SK-N-SH (cell line): ENCODE results near the gene CALB2. TPM values are rescaled to one million over a fixed set of nuclear protein-coding genes. Genes with fewer than 3 reads are reported as not detected.

ENCODE experiments used
- CTCF ChIA-PET: fragments of 300-600, 350-600 bp; formaldehyde crosslinking; extraction: SDS; loops from one replicate; lab custom pipeline; 2021; lab: Yijun Ruan, JAX
- POLR2A ChIA-PET: fragments of 350-600 bp; sonication (Branson Sonifier 250); formaldehyde crosslinking; extraction: SDS; loops from one replicate; lab custom pipeline; 2020; ENCODE audit warnings: antibody characterized with exemption, inconsistent platforms; lab: Yijun Ruan, JAX
- DNase-seq: peaks from one replicate; pipeline ENCODE4 v3.0.0; 2012
- H2AFZ ChIP-seq: fragments of 200-600 bp; sonication (generic); 2 replicates; pipeline ENCODE4 v1.8.1; 2016; ENCODE audit warnings: antibody characterized with exemption, mild to moderate bottlenecking, low read depth
- H3F3A ChIP-seq: fragments of 200-600 bp; sonication (generic); replicated peaks from 2 replicates; pipeline ENCODE3; 2016; ENCODE audit warnings: antibody characterized with exemption, mild to moderate bottlenecking; ENCODE audit not compliant: insufficient read depth
- H3K27ac ChIP-seq, 2 experiments: fragments of 200-500 bp in 1 of 2; fragments of 200-600 bp in 1 of 2; sonication (Bioruptor generic) in 1 of 2; sonication (generic), shearing (Covaris generic) in 1 of 2; 2 replicates each; pipeline versions ENCODE4 v1.5.1 to v1.6.1; 2014 to 2016; ENCODE audit warnings: low read depth in 2 of 2, inconsistent platforms in 1 of 2, low read length in 1 of 2, mild to moderate bottlenecking in 1 of 2, mixed read lengths in 1 of 2
- H3K27me3 ChIP-seq: fragments of 200-600 bp; sonication (generic), shearing (Covaris generic); 2 replicates; pipeline ENCODE4 v1.6.1; 2016; ENCODE audit warnings: mixed run types; ENCODE audit not compliant: insufficient read depth
- H3K36me3 ChIP-seq, 2 experiments: fragments of 200-500 bp in 1 of 2; fragments of 200-600 bp in 1 of 2; sonication (Bioruptor generic) in 1 of 2; sonication (generic) in 1 of 2; replicated peaks in 1 of 2; 2 replicates each; pipeline versions ENCODE3 to v1.5.1; 2014 to 2016; ENCODE audit warnings: low read length in 1 of 2, mild to moderate bottlenecking in 1 of 2; ENCODE audit not compliant: insufficient read depth in 2 of 2, control insufficient read depth in 1 of 2
- H3K4me1 ChIP-seq, 2 experiments: fragments of 200-500 bp in 1 of 2; fragments of 200-600 bp in 1 of 2; sonication (Bioruptor generic) in 1 of 2; sonication (generic), shearing (Covaris generic) in 1 of 2; 2 replicates each; pipeline versions ENCODE4 v1.5.1 to v1.6.1; 2014 to 2016; ENCODE audit warnings: low read depth in 1 of 2, low read length in 1 of 2, mixed run types in 1 of 2; ENCODE audit not compliant: insufficient read depth in 2 of 2, control insufficient read depth in 1 of 2
- H3K4me2 ChIP-seq: fragments of 200-600 bp; sonication (generic), shearing (Covaris generic); 2 replicates; pipeline ENCODE4 v1.6.1; 2017; ENCODE audit warnings: mixed run types
- H3K4me3 ChIP-seq, 2 experiments: fragments of 200-500 bp in 1 of 2; fragments of 200-600 bp in 1 of 2; sonication (Bioruptor generic) in 1 of 2; sonication (generic), shearing (Covaris generic) in 1 of 2; 2 replicates each; pipeline versions ENCODE4 v1.5.1 to v1.8.1; 2014 to 2016; ENCODE audit warnings: low read depth in 2 of 2, inconsistent platforms in 1 of 2, low read length in 1 of 2, mild to moderate bottlenecking in 1 of 2, mixed read lengths in 1 of 2, moderate library complexity in 1 of 2
- H3K79me2 ChIP-seq: fragments of 200-600 bp; sonication (generic); 2 replicates; pipeline ENCODE4 v1.8.1; 2017; ENCODE audit warnings: mild to moderate bottlenecking; ENCODE audit not compliant: insufficient read depth
- H3K9ac ChIP-seq: fragments of 200-600 bp; sonication (generic); 2 replicates; pipeline ENCODE4 v1.6.1; 2017; ENCODE audit warnings: mixed run types
- H3K9me2 ChIP-seq: fragments of 200-600 bp; sonication (generic); 2 replicates; pipeline ENCODE4 v1.6.1; 2017; ENCODE audit warnings: mixed run types
- H3K9me3 ChIP-seq: fragments of 200-600 bp; sonication (generic); 2 replicates; pipeline ENCODE4 v1.6.1; 2017; ENCODE audit warnings: mixed run types, mild to moderate bottlenecking, moderate library complexity
- H4K20me1 ChIP-seq: fragments of 200-600 bp; sonication (generic); 2 replicates; pipeline ENCODE4 v1.6.1; 2017; ENCODE audit warnings: mild to moderate bottlenecking, mixed run types; ENCODE audit not compliant: insufficient read depth
- ELF1 ChIP-seq: IDR thresholded peaks from 2 replicates; pipeline ENCODE4 v1.4.0; 2012
- EP300 ChIP-seq, 2 experiments: IDR thresholded peaks; 2 replicates each; pipeline versions ENCODE4 v1.4.0 to v1.6.1; 2012; ENCODE audit warnings: borderline replicate concordance in 1 of 2, low read depth in 1 of 2, low read length in 1 of 2
- FOSL2 ChIP-seq: IDR thresholded peaks from 2 replicates; pipeline ENCODE4 v1.4.0; 2012; ENCODE audit warnings: low read depth, mild to moderate bottlenecking, moderate library complexity, borderline replicate concordance
- GABPA ChIP-seq: IDR thresholded peaks from 2 replicates; pipeline ENCODE4 v1.4.0; 2012; ENCODE audit warnings: low read depth, mild to moderate bottlenecking
- GATA2 ChIP-seq: sonication (generic); formaldehyde crosslinking; IDR thresholded peaks from 2 replicates; pipeline ENCODE4 v1.5.0; 2020; ENCODE audit warnings: mild to moderate bottlenecking, missing genetic modification reagents
- JUND ChIP-seq: IDR thresholded peaks from 2 replicates; pipeline ENCODE4 v1.4.0; 2012
- MEF2A ChIP-seq: IDR thresholded peaks from 2 replicates; pipeline ENCODE4 v1.4.0; 2012; ENCODE audit warnings: low read depth, borderline replicate concordance
- NFIC ChIP-seq: IDR thresholded peaks from 2 replicates; pipeline ENCODE4 v1.4.0; 2012; ENCODE audit warnings: borderline replicate concordance
- NRF1 ChIP-seq: IDR thresholded peaks from 2 replicates; pipeline ENCODE4 v1.6.1; 2012; ENCODE audit warnings: low read depth, mild to moderate bottlenecking, low read length
- POLR2AphosphoS5 ChIP-seq: IDR thresholded peaks from 2 replicates; pipeline ENCODE4 v1.6.1; 2012; ENCODE audit warnings: low read depth, low read length
- RAD21 ChIP-seq: IDR thresholded peaks from 2 replicates; pipeline ENCODE4 v1.6.1; 2012; ENCODE audit warnings: mild to moderate bottlenecking, low read length
- RCOR1 ChIP-seq: fragments of 150-350 bp; IDR thresholded peaks from 2 replicates; pipeline ENCODE4 v1.6.1; 2017; ENCODE audit warnings: antibody characterized with exemption, low read length
- RXRA ChIP-seq: IDR thresholded peaks from 2 replicates; pipeline ENCODE4 v1.4.0; 2012; ENCODE audit warnings: low read depth, mild to moderate bottlenecking, borderline replicate concordance
- SMC3 ChIP-seq: IDR thresholded peaks from 2 replicates; pipeline ENCODE4 v1.6.1; 2012; ENCODE audit warnings: low read depth, low read length, improper control_type of control experiment
- TCF12 ChIP-seq: IDR thresholded peaks from 2 replicates; pipeline ENCODE4 v1.4.0; 2012
- USF1 ChIP-seq: IDR thresholded peaks from 2 replicates; pipeline ENCODE4 v1.4.0; 2012; ENCODE audit warnings: low read depth, borderline replicate concordance
- YY1 ChIP-seq: IDR thresholded peaks from 2 replicates; pipeline ENCODE4 v1.4.0; 2012; ENCODE audit warnings: low read depth, mild to moderate bottlenecking
- ZBTB33 ChIP-seq: IDR thresholded peaks from 2 replicates; pipeline ENCODE4 v1.4.0; 2012; ENCODE audit warnings: low read depth, borderline replicate concordance
- WGBS: methylation state at CpG from one replicate; pipeline ENCODE4 v1.1.6; 2017; ENCODE audit warnings: low lambda C conversion rate; 5-methylcytosine and 5-hydroxymethylcytosine counted together
- polyA plus RNA-seq, 3 experiments: library from polyadenylated mRNA; depleted of rRNA; stranded (reverse); fragments of >200 nt; gene quantifications; 2 replicates each; pipeline ENCODE4 v1.2.3, GENCODE V29; 2012
- TF ChIP-seq, protein P1 (sequence below): fragments of 150-350 bp; IDR thresholded peaks from 2 replicates; pipeline ENCODE4 v1.6.1; 2016; ENCODE audit warnings: mild to moderate bottlenecking, low read depth, low read length

The CALB2 gene
- polyA plus RNA-seq, 1 of the 3 experiments (the other 2 are of a cell fraction), result 0.12 TPM

- TF ChIP-seq SMC3 (no peak), YY1 (no peak)
- H2AFZ ChIP-seq, result no peak overlapping the region
- H3K9me3 ChIP-seq, result no peaks in the 10 kb centered on the region
- H3K27ac ChIP-seq, result no peak overlapping the region
- H3F3A ChIP-seq, result no peaks in the 10 kb centered on the region
- no peaks in the 10 kb centered on the region for H3K4me1 ChIP-seq
- H3K36me3 ChIP-seq, result no peaks in the 10 kb centered on the region
- no peaks in the 10 kb centered on the region for H4K20me1 ChIP-seq
- H3K9me2 ChIP-seq, result no peaks in the 10 kb centered on the region
- POLR2A ChIA-PET, result no interaction called here
- CTCF ChIA-PET, result interaction anchor here (1.3 to 2.1 kb wide), 2 partner anchors 8 to 95 kb away, joined by 4 to 18 read pairs; no protein-coding TSS in a partner anchor
- no peaks in the 10 kb centered on the region for H3K79me2 ChIP-seq
- no peak overlapping the region for H3K9ac ChIP-seq
- 56% methylated on average over 4 of the region's 4 CpGs for WGBS
- peaks cover 13% of the 10 kb centered on the region for H3K27me3 ChIP-seq
- no peak for DNase-seq
- H3K4me2 ChIP-seq, result no peak overlapping the region
- H3K4me3 ChIP-seq, result no peak overlapping the region
Measured at GRCh38 chr16:71404364-71404763, 45.8 kb downstream of the CALB2 start.

DNA sequence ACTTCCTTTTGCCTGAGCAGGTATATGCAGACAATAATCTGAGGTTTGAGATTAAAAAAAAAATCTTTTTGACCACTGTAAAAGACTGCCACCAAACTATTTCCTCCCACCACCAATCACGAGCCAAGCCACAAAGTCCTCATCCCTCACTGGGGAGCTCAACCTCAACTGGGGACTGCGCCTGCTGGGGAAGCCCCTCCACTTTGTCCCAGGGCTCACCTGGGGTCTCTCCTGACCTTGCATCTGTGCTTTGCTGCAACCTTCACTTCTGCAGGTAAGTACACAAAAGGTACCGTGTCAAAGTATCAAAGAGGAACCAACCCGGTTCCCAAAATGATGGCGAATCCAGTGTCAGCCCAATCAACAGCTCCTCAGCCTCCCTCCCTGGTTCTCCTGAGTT is 47.8 kb downstream of the CALB2 start:
- 6% methylated on average over 5 of the region's 5 CpGs for WGBS
- no peaks in the 10 kb centered on the region for H3K9me2 ChIP-seq
- H3K36me3 ChIP-seq, result no peaks in the 10 kb centered on the region
- H3K4me3 ChIP-seq, result no peak overlapping the region
- CTCF ChIA-PET, result interaction anchor here (0.6 kb wide), 1 partner anchor 237 kb away, joined by 3 read pairs; no protein-coding TSS in a partner anchor
- no peak overlapping the region for H3K27ac ChIP-seq
- no peaks in the 10 kb centered on the region for H3K79me2 ChIP-seq
- no peak for TF ChIP-seq EP300 (IDR thresholded peaks at IDR 0.05; ENCODE audit: borderline replicate concordance in 1 of 2, low read depth in 1 of 2, low read length in 1 of 2)
- no peak for TF ChIP-seq NRF1
- no peak for TF ChIP-seq TCF12
- no peak for TF ChIP-seq ELF1
- no peak for TF ChIP-seq MEF2A
- TF ChIP-seq RCOR1, result no peak
- TF ChIP-seq POLR2AphosphoS5, result no peak
- no peak for TF ChIP-seq NFIC
- TF ChIP-seq, protein P1, sequence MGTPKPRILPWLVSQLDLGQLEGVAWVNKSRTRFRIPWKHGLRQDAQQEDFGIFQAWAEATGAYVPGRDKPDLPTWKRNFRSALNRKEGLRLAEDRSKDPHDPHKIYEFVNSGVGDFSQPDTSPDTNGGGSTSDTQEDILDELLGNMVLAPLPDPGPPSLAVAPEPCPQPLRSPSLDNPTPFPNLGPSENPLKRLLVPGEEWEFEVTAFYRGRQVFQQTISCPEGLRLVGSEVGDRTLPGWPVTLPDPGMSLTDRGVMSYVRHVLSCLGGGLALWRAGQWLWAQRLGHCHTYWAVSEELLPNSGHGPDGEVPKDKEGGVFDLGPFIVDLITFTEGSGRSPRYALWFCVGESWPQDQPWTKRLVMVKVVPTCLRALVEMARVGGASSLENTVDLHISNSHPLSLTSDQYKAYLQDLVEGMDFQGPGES, result no peak
- TF ChIP-seq FOSL2, result no peak
- no peak for TF ChIP-seq RXRA
- no peak for TF ChIP-seq RAD21
- no peak for TF ChIP-seq JUND
- no peak for TF ChIP-seq GATA2 (CRISPR knock-in tag)
- TF ChIP-seq ZBTB33, result no peak
- TF ChIP-seq SMC3, result no peak
- no peak for TF ChIP-seq GABPA
- TF ChIP-seq USF1, result no peak
- no peak for DNase-seq
- peaks cover 15% of the 10 kb centered on the region; the same call in 1 of the 2 replicates for H3K27me3 ChIP-seq
- H4K20me1 ChIP-seq, result no peaks in the 10 kb centered on the region
- no peak overlapping the region for H2AFZ ChIP-seq
- no peaks in the 10 kb centered on the region for H3K4me1 ChIP-seq
- no peaks in the 10 kb centered on the region for H3F3A ChIP-seq
- POLR2A ChIA-PET, result no interaction called here
- H3K9me3 ChIP-seq, result no peaks in the 10 kb centered on the region
- H3K4me2 ChIP-seq, result no peak overlapping the region
- no peak overlapping the region for H3K9ac ChIP-seq
